HepG2 (cell line): ENCODE results near the gene RGS19. TPM values are rescaled to one million over a fixed set of nuclear protein-coding genes. Genes with fewer than 3 reads are reported as not detected.
A peak's percentile ranks its signal among the peaks of the same experiment; 100 is the strongest.

Experiments
- DMAP1 ChIP-seq: IDR thresholded peaks from 2 replicates; pipeline ENCODE4 v1.6.1; 2016
- EZH2 ChIP-seq: conservative IDR thresholded peaks from 2 replicates; pipeline ENCODE4 v1.6.1; 2012; ENCODE audit warnings: mild to moderate bottlenecking, low read depth, low read length, moderate library complexity
- HES4 ChIP-seq: sonication (generic); formaldehyde crosslinking; IDR thresholded peaks from 2 replicates; pipeline ENCODE4 v1.9.0; 2021; ENCODE audit warnings: mild to moderate bottlenecking, missing genetic modification reagents, borderline replicate concordance
- KLF13 ChIP-seq: sonication (generic); formaldehyde crosslinking; IDR thresholded peaks from 2 replicates; pipeline ENCODE4 v1.4.0; 2020; ENCODE audit warnings: mild to moderate bottlenecking, missing genetic modification reagents
- KLF15 ChIP-seq: sonication (generic); formaldehyde crosslinking; IDR thresholded peaks from 2 replicates; pipeline ENCODE4 v1.8.1; 2023; ENCODE audit warnings: borderline replicate concordance, mild to moderate bottlenecking, inconsistent platforms, missing genetic modification reagents, mixed read lengths
- NFRKB ChIP-seq: fragments of 450-650 bp; IDR thresholded peaks from 2 replicates; pipeline ENCODE4 v1.6.1; 2017
- NONO ChIP-seq, 2 experiments: fragments of 450-650 bp in 1 of 2; sonication (generic) in 1 of 2; formaldehyde crosslinking in 1 of 2; IDR thresholded peaks in 1 of 2; conservative IDR thresholded peaks in 1 of 2; 2 replicates each; pipeline versions ENCODE4 v1.6.1 to v1.8.0; 2017 to 2022; ENCODE audit warnings: mild to moderate bottlenecking in 1 of 2, missing genetic modification reagents in 1 of 2, moderate library complexity in 1 of 2
- PHB2 ChIP-seq: fragments of 450-650 bp; IDR thresholded peaks from 2 replicates; pipeline ENCODE4 v1.6.1; 2018; ENCODE audit not compliant: partially characterized antibody
- PHF8 ChIP-seq: sonication (generic); formaldehyde crosslinking; IDR thresholded peaks from 2 replicates; pipeline ENCODE4 v1.5.0; 2020; ENCODE audit warnings: missing genetic modification reagents
- RCOR2 ChIP-seq: IDR thresholded peaks from 2 replicates; pipeline ENCODE4 v1.6.1; 2016; ENCODE audit warnings: missing biosample characterization, missing genetic modification reagents
- SYNCRIP ChIP-seq: fragments of 200-400 bp; formaldehyde crosslinking; IDR thresholded peaks from 2 replicates; pipeline ENCODE4 v1.6.1; 2018; ENCODE audit warnings: mild to moderate bottlenecking, low read depth, low read length; ENCODE audit not compliant: insufficient read depth
- ZMAT3 ChIP-seq: sonication (generic); formaldehyde crosslinking; conservative IDR thresholded peaks from 2 replicates; pipeline ENCODE4 v1.7.0; 2021; ENCODE audit warnings: missing genetic modification reagents
- ZNF17 ChIP-seq: sonication (generic); formaldehyde crosslinking; IDR thresholded peaks from 2 replicates; pipeline ENCODE4 v1.5.0; 2020; ENCODE audit warnings: mild to moderate bottlenecking, missing genetic modification reagents
- ZNF224 ChIP-seq: sonication (generic); formaldehyde crosslinking; IDR thresholded peaks from 2 replicates; pipeline ENCODE4 v1.5.0; 2020; ENCODE audit warnings: mild to moderate bottlenecking, missing genetic modification reagents
- ZNF333 ChIP-seq: sonication (generic); formaldehyde crosslinking; IDR thresholded peaks from 2 replicates; pipeline ENCODE4 v1.4.0; 2020; ENCODE audit warnings: mild to moderate bottlenecking, missing genetic modification reagents, borderline replicate concordance
- ZNF33B ChIP-seq: sonication (generic); formaldehyde crosslinking; IDR thresholded peaks from 2 replicates; pipeline ENCODE4 v1.5.1; 2020; ENCODE audit warnings: mild to moderate bottlenecking, missing genetic modification reagents
- ZNF367 ChIP-seq: sonication (generic); formaldehyde crosslinking; IDR thresholded peaks from 2 replicates; pipeline ENCODE4 v1.4.0; 2020; ENCODE audit warnings: missing genetic modification reagents, borderline replicate concordance
- ZNF383 ChIP-seq: sonication (generic); formaldehyde crosslinking; IDR thresholded peaks from 2 replicates; pipeline ENCODE4 v1.4.0; 2020; ENCODE audit warnings: missing genetic modification reagents, mild to moderate bottlenecking, borderline replicate concordance
- ZNF501 ChIP-seq: sonication (generic); formaldehyde crosslinking; IDR thresholded peaks from 2 replicates; pipeline ENCODE4 v1.5.1; 2020; ENCODE audit warnings: mild to moderate bottlenecking, moderate library complexity, missing genetic modification reagents
- ZNF543 ChIP-seq: sonication (generic); formaldehyde crosslinking; IDR thresholded peaks from 2 replicates; pipeline ENCODE4 v1.4.0; 2020; ENCODE audit warnings: mild to moderate bottlenecking, missing genetic modification reagents
- ZNF563 ChIP-seq: sonication (generic); formaldehyde crosslinking; IDR thresholded peaks from 2 replicates; pipeline ENCODE4 v1.8.0; 2022; ENCODE audit warnings: mild to moderate bottlenecking, moderate library complexity, missing genetic modification reagents
- ZNF713 ChIP-seq: sonication (generic); formaldehyde crosslinking; IDR thresholded peaks from 2 replicates; pipeline ENCODE4 v1.4.0; 2020; ENCODE audit warnings: mild to moderate bottlenecking, missing genetic modification reagents
- ZNF768 ChIP-seq: sonication (generic); formaldehyde crosslinking; IDR thresholded peaks from 2 replicates; pipeline ENCODE4 v1.4.0; 2020; ENCODE audit warnings: missing genetic modification reagents
- ZNF878 ChIP-seq: sonication (generic); formaldehyde crosslinking; IDR thresholded peaks from 2 replicates; pipeline ENCODE4 v1.8.1; 2023; ENCODE audit warnings: mild to moderate bottlenecking, missing genetic modification reagents, moderate library complexity
- polyA plus RNA-seq, 8 experiments: library from polyadenylated mRNA; depleted of rRNA in 3 of 8; stranded (reverse) in 7 of 8; unstranded in 1 of 8; fragments of >200 nt; fragmentation: Illumina TruSeq in 4 of 8; extraction: Trizol in 4 of 8; gene quantifications; 2 replicates each; pipeline versions ENCODE4 v1.2.1 to v1.2.3, GENCODE V29; 2011 to 2016; ENCODE audit warnings: low read depth in 4 of 8, missing spikeins in 1 of 8, mixed read lengths in 1 of 8; ENCODE audit not compliant: insufficient read depth in 1 of 8
- total RNA-seq, 5 experiments: library from RNA; depleted of rRNA; stranded (reverse); fragments of >200 nt; fragmentation: Illumina TruSeq; extraction: Trizol; gene quantifications; 2 replicates each; pipeline ENCODE4 v1.2.3, GENCODE V29; 2016; ENCODE audit warnings: low read depth in 1 of 5
- TF ChIP-seq, protein P1 (sequence below): fragments of 450-650 bp; IDR thresholded peaks from 2 replicates; pipeline ENCODE4 v1.6.1; 2017
- TF ChIP-seq, protein P2 (sequence below): sonication (generic); formaldehyde crosslinking; IDR thresholded peaks from 2 replicates; pipeline ENCODE4 v1.4.0; 2020; ENCODE audit warnings: mild to moderate bottlenecking, missing genetic modification reagents, borderline replicate concordance

Gene RGS19
- total and polyA plus RNA-seq, 2 of the 13 experiments (the other 11 are each of a cell fraction or from before 2014, with no cell fraction given) = 10.7 to 11.9 TPM

DNA sequence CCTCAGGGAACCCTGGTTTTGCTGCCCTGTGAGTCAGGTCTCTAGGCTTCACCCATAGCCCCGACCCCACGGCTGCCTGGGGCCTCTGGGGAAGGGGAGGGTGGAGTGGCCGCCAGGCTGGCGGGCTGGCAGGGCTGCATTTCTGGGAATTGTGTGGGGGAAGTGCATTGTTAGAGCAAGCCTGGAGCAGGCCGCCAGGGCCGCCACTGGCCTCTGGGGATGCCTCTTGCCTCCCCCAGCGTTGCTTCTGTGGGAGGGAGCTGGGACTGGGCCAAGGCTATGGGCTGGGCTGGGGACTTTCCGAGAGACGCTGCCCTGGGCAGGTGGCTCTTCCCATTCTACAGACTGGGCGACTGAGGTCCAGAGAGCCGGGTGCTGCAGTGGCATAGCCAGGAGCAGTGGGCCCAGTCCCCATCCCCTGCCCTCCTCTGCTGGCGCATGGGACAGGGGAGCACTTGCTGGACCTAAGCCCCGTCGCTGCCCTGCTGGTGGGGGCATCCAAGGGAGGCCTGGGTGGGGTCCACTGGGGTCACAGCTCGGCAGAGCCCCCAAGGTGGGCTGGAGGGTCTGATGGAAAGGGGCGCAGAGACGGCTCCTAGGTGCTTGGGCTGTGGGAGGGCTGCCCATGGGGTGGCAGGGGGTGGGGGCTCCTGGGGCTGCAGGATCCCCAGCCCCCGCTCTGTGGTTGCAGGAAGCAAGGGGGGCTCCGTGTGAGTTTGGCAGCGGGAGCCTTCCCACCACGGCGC lies 23.3 kb downstream of the RGS19 start (continued):
- TF ChIP-seq NFRKB (no peak), HES4 (CRISPR knock-in tag) (0 out of 2 replicates have a peak, but pooled peaks have one; percentile 65), DMAP1 (CRISPR knock-in tag) (0 out of 2 replicates have a peak, but pooled peaks have one; percentile 64), PHB2 (no peak), ZMAT3 (CRISPR knock-in tag) (no peak), ZNF768 (CRISPR knock-in tag) (peak; percentile 96), ZNF383 (CRISPR knock-in tag) (no peak), ZNF224 (CRISPR knock-in tag) (no peak), KLF13 (CRISPR knock-in tag) (peak; percentile 98), ZNF543 (CRISPR knock-in tag) (no peak), KLF15 (peak; percentile 54; the same call in 1 of the 2 replicates), ZNF713 (CRISPR knock-in tag) (0 out of 2 replicates have a peak, but pooled peaks have one; percentile 26), RCOR2 (CRISPR knock-in tag) (peak; percentile 98), PHF8 (CRISPR knock-in tag) (peak; percentile 76), ZNF367 (no peak; the same call in 1 of the 2 replicates), ZNF33B (CRISPR knock-in tag) (no peak), ZNF501 (CRISPR knock-in tag) (no peak; the same call in 1 of the 2 replicates), NONO (IDR thresholded peaks at IDR 0.05) (no peak), NONO (CRISPR knock-in tag; conservative IDR thresholded peaks at IDR 0.05) (peak; percentile 87), EZH2 (no peak), ZNF563 (CRISPR knock-in tag) (no peak), SYNCRIP (no peak), ZNF878 (CRISPR knock-in tag) (no peak), ZNF333 (no peak), ZNF17 (0 out of 2 replicates have a peak, but pooled peaks have one; percentile 14)
- TF ChIP-seq, protein P1, sequence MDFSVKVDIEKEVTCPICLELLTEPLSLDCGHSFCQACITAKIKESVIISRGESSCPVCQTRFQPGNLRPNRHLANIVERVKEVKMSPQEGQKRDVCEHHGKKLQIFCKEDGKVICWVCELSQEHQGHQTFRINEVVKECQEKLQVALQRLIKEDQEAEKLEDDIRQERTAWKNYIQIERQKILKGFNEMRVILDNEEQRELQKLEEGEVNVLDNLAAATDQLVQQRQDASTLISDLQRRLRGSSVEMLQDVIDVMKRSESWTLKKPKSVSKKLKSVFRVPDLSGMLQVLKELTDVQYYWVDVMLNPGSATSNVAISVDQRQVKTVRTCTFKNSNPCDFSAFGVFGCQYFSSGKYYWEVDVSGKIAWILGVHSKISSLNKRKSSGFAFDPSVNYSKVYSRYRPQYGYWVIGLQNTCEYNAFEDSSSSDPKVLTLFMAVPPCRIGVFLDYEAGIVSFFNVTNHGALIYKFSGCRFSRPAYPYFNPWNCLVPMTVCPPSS = no peak
- TF ChIP-seq, protein P2, sequence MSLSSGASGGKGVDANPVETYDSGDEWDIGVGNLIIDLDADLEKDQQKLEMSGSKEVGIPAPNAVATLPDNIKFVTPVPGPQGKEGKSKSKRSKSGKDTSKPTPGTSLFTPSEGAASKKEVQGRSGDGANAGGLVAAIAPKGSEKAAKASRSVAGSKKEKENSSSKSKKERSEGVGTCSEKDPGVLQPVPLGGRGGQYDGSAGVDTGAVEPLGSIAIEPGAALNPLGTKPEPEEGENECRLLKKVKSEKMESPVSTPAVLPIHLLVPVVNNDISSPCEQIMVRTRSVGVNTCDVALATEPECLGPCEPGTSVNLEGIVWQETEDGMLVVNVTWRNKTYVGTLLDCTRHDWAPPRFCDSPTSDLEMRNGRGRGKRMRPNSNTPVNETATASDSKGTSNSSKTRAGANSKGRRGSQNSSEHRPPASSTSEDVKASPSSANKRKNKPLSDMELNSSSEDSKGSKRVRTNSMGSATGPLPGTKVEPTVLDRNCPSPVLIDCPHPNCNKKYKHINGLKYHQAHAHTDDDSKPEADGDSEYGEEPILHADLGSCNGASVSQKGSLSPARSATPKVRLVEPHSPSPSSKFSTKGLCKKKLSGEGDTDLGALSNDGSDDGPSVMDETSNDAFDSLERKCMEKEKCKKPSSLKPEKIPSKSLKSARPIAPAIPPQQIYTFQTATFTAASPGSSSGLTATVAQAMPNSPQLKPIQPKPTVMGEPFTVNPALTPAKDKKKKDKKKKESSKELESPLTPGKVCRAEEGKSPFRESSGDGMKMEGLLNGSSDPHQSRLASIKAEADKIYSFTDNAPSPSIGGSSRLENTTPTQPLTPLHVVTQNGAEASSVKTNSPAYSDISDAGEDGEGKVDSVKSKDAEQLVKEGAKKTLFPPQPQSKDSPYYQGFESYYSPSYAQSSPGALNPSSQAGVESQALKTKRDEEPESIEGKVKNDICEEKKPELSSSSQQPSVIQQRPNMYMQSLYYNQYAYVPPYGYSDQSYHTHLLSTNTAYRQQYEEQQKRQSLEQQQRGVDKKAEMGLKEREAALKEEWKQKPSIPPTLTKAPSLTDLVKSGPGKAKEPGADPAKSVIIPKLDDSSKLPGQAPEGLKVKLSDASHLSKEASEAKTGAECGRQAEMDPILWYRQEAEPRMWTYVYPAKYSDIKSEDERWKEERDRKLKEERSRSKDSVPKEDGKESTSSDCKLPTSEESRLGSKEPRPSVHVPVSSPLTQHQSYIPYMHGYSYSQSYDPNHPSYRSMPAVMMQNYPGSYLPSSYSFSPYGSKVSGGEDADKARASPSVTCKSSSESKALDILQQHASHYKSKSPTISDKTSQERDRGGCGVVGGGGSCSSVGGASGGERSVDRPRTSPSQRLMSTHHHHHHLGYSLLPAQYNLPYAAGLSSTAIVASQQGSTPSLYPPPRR (CRISPR knock-in tag) = peak; percentile 58
